ENCODE measurements around the gene FBXO3.
"Not testable (repeated sequence)": the region's sequence is repeated elsewhere in the genome, so short reads cannot be mapped to it uniquely, and the experiment has no call there.

Gene FBXO3

GRCh38 chr11:33773987-33774735 lies at the start of gene FBXO3:
Gene FBXO3 (minus strand): TSS chr11:33774520. CDS start chr11:33774497, 23 bp downstream.
- peak; percentile 7 to 91 (median 79) for DNase-seq

GRCh38 chr11:33822981-33823380 lies 48.7 kb upstream of the FBXO3 start:
- DNase-seq: not testable (repeated sequence)

- DNase-seq: no peak
Observed at GRCh38 chr11:33819278-33820035, 45.1 kb upstream of the FBXO3 start.

- DNase-seq: peak in 57 of 58 donors; percentile 19 to 94 (median 65)
Observed at GRCh38 chr11:33808228-33808828, 34.0 kb upstream of the FBXO3 start.

- DNase-seq: no peak
Observed at GRCh38 chr11:33804471-33804870, 30.2 kb upstream of the FBXO3 start.

- peak in 44 of 58 donors; percentile 3 to 75 (median 22) for DNase-seq
Observed at GRCh38 chr11:33802194-33802950, 28.1 kb upstream of the FBXO3 start.

GRCh38 chr11:33801821-33802193 lies 27.5 kb upstream of the FBXO3 start:
- DNase-seq: no peak

GRCh38 chr11:33797879-33798278 lies 23.6 kb upstream of the FBXO3 start:
- DNase-seq: no peak

GRCh38 chr11:33790040-33790439 lies 15.7 kb upstream of the FBXO3 start:
- DNase-seq: no peak

- not testable (repeated sequence) for DNase-seq
Observed at GRCh38 chr11:33788095-33788494, 13.8 kb upstream of the FBXO3 start.

- DNase-seq: no peak
Observed at GRCh38 chr11:33787076-33787475, 12.8 kb upstream of the FBXO3 start.

GRCh38 chr11:33785609-33786008 lies 11.3 kb upstream of the FBXO3 start:
- DNase-seq: no peak

GRCh38 chr11:33779849-33780528 lies 5.7 kb upstream of the FBXO3 start:
- DNase-seq: no peak

GRCh38 chr11:33778675-33779074 lies 4.4 kb upstream of the FBXO3 start:
- DNase-seq: no peak

- DNase-seq: no peak
Observed at GRCh38 chr11:33777906-33778305, 3.6 kb upstream of the FBXO3 start.

- no peak for DNase-seq
Observed at GRCh38 chr11:33775832-33776470, 1.6 kb upstream of the FBXO3 start.

- DNase-seq: no peak
Observed at GRCh38 chr11:33775467-33775807, 1.1 kb upstream of the FBXO3 start.

GRCh38 chr11:33774736-33775466 lies 581 bp upstream of the FBXO3 start:
- DNase-seq: peak in 16 of 58 donors; percentile 30 to 62 (median 48)

- peak in 26 of 58 donors; percentile 3 to 51 (median 28) for DNase-seq
Observed at GRCh38 chr11:33773404-33773986, 825 bp downstream of the FBXO3 start.

Measured in anterior cingulate cortex (tissue), 58 donors.